Measurements from ENCODE around the gene TCF12. TPM values are rescaled to one million over a fixed set of nuclear protein-coding genes. Genes with fewer than 3 reads are reported as not detected.

Gene TCF12
- total and polyA plus RNA-seq, 2 of the 8 experiments (the other 6 are each of a cell fraction or from before 2014, with no cell fraction given) = 85.8 to 101 TPM

DNA sequence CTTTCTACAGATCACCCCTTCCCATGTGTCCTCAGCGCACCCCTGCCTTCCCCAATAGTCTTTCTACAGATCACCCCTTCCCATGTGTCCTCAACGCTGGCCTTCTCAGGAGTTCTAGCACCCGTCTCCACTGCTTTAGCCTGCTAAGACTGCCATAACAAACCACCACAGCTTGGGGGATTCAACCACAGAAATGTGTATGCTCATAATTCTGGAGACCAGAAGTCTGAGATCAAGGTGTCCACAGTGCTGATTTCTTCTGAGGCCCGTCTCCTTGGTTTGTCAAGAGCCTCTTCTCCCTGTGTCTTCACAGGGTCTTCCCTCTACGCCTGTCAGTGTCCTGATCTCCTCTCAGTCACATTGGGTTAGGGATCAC lies 389.7 kb downstream of the TCF12 start:
- H4K8ac ChIP-seq (ENCODE audit: extremely low read depth, insufficient read depth, low read length) = no peak overlapping the region

More for the DNA sequence above, 389.7 kb downstream of the TCF12 start:
- H3K14ac ChIP-seq (ENCODE audit: insufficient read length) = no peak overlapping the region
- no peak overlapping the region for H3K18ac ChIP-seq (ENCODE audit: extremely low read depth, low read length)
- no peak overlapping the region for H3K23ac ChIP-seq (ENCODE audit: insufficient read length)
- no peak overlapping the region for H3K4me2 ChIP-seq (ENCODE audit: insufficient read depth in 1 of 2, low read depth in 2 of 2, low read length in 2 of 2)
- CTCF ChIA-PET (ENCODE audit: partially characterized antibody) = interaction anchor here (1.0 to 6.5 kb wide), 5 partner anchors 14 to 485 kb away, joined by 3 to 58 read pairs (median 10); no protein-coding TSS in a partner anchor
- no peak overlapping the region for H3K4ac ChIP-seq (replicated peaks; ENCODE audit: insufficient read length, low read depth, low read length)
- no peak for DNase-seq (ENCODE audit: low read depth in 1 of 2, low spot score in 2 of 2)
- H3K79me1 ChIP-seq (ENCODE audit: low read depth, low read length) = no peaks in the 10 kb centered on the region
- no peak overlapping the region for H2AFZ ChIP-seq (ENCODE audit: low read length)
- POLR2A ChIA-PET (ENCODE audit: partially characterized antibody) = no interaction called here
- no peaks in the 10 kb centered on the region for H3K9me3 ChIP-seq (ENCODE audit: insufficient read depth in 2 of 2, low read depth in 1 of 2, low read length in 1 of 2)
- H3K4me3 ChIP-seq (ENCODE audit: extremely low read depth in 1 of 4, insufficient read depth in 2 of 4, low read depth in 3 of 4, low read length in 4 of 4) = no peak overlapping the region
- H3K27me3 ChIP-seq (replicated peaks in 1 of 4; ENCODE audit: control insufficient read depth in 3 of 4, extremely low read depth in 1 of 4, insufficient read depth in 3 of 4, low read length in 3 of 4) = no peaks in the 10 kb centered on the region
- H3K79me2 ChIP-seq (ENCODE audit: control insufficient read depth in 1 of 2, insufficient read depth in 2 of 2, low read length in 2 of 2) = no peaks in the 10 kb centered on the region
- H4K20me1 ChIP-seq (replicated peaks in 1 of 2; ENCODE audit: control insufficient read depth in 1 of 2, insufficient read depth in 2 of 2, low read length in 2 of 2) = no peaks in the 10 kb centered on the region
- no peak overlapping the region for H3K56ac ChIP-seq (replicated peaks; ENCODE audit: insufficient read length, low read depth, low read length)
- H2BK12ac ChIP-seq (ENCODE audit: low read depth, low read length) = no peak overlapping the region
- H3K4me1 ChIP-seq (replicated peaks in 1 of 4; ENCODE audit: control insufficient read depth in 3 of 4, insufficient read depth in 4 of 4, low read length in 3 of 4) = peaks cover 0 to 8% (median 4%) of the 10 kb centered on the region in 4 experiments; a peak in 5 of 7 replicates
- H2AK5ac ChIP-seq (ENCODE audit: low read depth, low read length) = no peak overlapping the region
- 92% methylated on average over 5 of the region's 5 CpGs; no CpG with 5 or more reads in 1 of the 2 experiments for WGBS, 2 experiments (ENCODE audit: extremely low coverage in 1 of 2, insufficient coverage in 1 of 2, insufficient read length in 1 of 2, insufficient replicate concordance in 2 of 2, low coverage in 1 of 2, low lambda C conversion rate in 2 of 2, missing lambda C conversion rate in 1 of 2)
- H3K36me3 ChIP-seq (ENCODE audit: control insufficient read depth in 2 of 4, insufficient read depth in 4 of 4, low read length in 3 of 4) = no peaks in the 10 kb centered on the region
- H3K9ac ChIP-seq (replicated peaks in 1 of 4; ENCODE audit: extremely low read depth in 1 of 4, low read depth in 3 of 4, low read length in 3 of 4) = no peak overlapping the region
- H4K5ac ChIP-seq (ENCODE audit: insufficient read length, low read depth, low read length) = no peak overlapping the region
- no peak overlapping the region for H2BK5ac ChIP-seq (ENCODE audit: low read depth, low read length)
- no peak for FAIRE-seq
- no peak overlapping the region for H2BK120ac ChIP-seq (replicated peaks; ENCODE audit: low read depth, low read length)
- no peak overlapping the region for H2BK15ac ChIP-seq (ENCODE audit: low read length)
- no peak overlapping the region for H3K27ac ChIP-seq (ENCODE audit: low read depth, low read length)
- TF ChIP-seq RFX5 (IDR thresholded peaks at IDR 0.05; ENCODE audit: borderline replicate concordance, low read depth, low read length) (no peak), NANOG (IDR thresholded peaks at IDR 0.05; ENCODE audit: insufficient read depth, low read depth, low read length, poor library complexity, severe bottlenecking) (no peak), BRCA1 (IDR thresholded peaks at IDR 0.05; ENCODE audit: low read depth, low read length) (no peak), KDM1A (IDR thresholded peaks at IDR 0.05; ENCODE audit: borderline replicate concordance, low read length) (no peak)
- H2BK20ac ChIP-seq (ENCODE audit: low read length) = no peak overlapping the region
- peaks cover 2% of the 10 kb centered on the region; the same call in 1 of the 2 replicates for H3K23me2 ChIP-seq (ENCODE audit: low read depth, low read length)
- H4K91ac ChIP-seq (replicated peaks; ENCODE audit: insufficient read length, low read length) = no peak overlapping the region
